HL-60 (cell line): ENCODE measurements around the gene PLCB1.

Source experiments
- CTCF ChIP-seq: IDR thresholded peaks from one replicate; pipeline ENCODE4 v1.5.1; 2011; ENCODE audit warnings: low read length, control low read depth, inconsistent platforms; ENCODE audit not compliant: insufficient read depth
- GABPA ChIP-seq: IDR thresholded peaks from 2 replicates; pipeline ENCODE4 v1.6.1; 2012; ENCODE audit warnings: low read depth
- POLR2AphosphoS5 ChIP-seq: IDR thresholded peaks from 2 replicates; pipeline ENCODE4 v1.6.1; 2012; ENCODE audit warnings: low read depth
- TF ChIP-seq, protein P1 (sequence below): IDR thresholded peaks from 2 replicates; pipeline ENCODE4 v1.6.1; 2012; ENCODE audit warnings: low read depth; ENCODE audit not compliant: insufficient replicate concordance

GRCh38 chr20:8223091-8223870 is 91.2 kb downstream of the PLCB1 start:
- TF ChIP-seq CTCF (no peak), GABPA (no peak), POLR2AphosphoS5 (no peak)
- TF ChIP-seq, protein P1, sequence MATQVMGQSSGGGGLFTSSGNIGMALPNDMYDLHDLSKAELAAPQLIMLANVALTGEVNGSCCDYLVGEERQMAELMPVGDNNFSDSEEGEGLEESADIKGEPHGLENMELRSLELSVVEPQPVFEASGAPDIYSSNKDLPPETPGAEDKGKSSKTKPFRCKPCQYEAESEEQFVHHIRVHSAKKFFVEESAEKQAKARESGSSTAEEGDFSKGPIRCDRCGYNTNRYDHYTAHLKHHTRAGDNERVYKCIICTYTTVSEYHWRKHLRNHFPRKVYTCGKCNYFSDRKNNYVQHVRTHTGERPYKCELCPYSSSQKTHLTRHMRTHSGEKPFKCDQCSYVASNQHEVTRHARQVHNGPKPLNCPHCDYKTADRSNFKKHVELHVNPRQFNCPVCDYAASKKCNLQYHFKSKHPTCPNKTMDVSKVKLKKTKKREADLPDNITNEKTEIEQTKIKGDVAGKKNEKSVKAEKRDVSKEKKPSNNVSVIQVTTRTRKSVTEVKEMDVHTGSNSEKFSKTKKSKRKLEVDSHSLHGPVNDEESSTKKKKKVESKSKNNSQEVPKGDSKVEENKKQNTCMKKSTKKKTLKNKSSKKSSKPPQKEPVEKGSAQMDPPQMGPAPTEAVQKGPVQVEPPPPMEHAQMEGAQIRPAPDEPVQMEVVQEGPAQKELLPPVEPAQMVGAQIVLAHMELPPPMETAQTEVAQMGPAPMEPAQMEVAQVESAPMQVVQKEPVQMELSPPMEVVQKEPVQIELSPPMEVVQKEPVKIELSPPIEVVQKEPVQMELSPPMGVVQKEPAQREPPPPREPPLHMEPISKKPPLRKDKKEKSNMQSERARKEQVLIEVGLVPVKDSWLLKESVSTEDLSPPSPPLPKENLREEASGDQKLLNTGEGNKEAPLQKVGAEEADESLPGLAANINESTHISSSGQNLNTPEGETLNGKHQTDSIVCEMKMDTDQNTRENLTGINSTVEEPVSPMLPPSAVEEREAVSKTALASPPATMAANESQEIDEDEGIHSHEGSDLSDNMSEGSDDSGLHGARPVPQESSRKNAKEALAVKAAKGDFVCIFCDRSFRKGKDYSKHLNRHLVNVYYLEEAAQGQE, result no peak
